NCI-H187 treated with DMSO at 0.1 percent for 48 hours (cell line): Measurements from ENCODE around the gene IRS1.

Experiments
- DNase-seq: peaks from one replicate; lab custom pipeline; 2025; lab: John Stamatoyannopoulos, UW

IRS1 gene

DNA sequence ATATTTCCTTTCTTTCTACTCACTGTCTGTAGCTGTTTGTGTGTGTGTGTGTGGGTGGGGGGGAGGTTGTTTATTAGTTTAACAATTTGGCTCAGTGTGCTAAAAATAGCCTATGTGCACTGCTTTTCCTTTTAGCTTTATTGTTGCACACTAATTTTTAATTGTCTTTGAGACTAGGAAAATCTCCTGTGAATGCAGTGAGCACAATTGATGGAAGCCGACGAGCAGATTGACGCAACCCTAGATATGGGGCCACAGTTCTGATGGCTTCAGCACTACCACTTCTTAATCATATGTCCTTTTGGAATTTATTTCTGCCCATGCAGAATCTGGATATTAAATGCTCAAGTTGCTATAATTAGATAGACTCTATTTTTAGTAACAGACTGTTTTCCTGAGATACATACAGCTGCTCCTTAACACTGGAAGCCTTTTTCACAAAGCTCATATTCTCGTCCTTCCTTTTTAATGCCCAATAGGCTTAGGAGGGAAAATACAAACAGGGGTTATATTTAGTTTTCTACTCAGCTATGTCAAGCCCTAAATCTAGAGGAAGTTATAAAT lies 109.1 kb downstream of the IRS1 start:
- no peak for DNase-seq

GRCh38 chr2:226687641-226688253 lies 111.9 kb downstream of the IRS1 start:
- DNase-seq, result no peak

GRCh38 chr2:226684563-226684959 lies 115.1 kb downstream of the IRS1 start:
- DNase-seq, result no peak

DNA sequence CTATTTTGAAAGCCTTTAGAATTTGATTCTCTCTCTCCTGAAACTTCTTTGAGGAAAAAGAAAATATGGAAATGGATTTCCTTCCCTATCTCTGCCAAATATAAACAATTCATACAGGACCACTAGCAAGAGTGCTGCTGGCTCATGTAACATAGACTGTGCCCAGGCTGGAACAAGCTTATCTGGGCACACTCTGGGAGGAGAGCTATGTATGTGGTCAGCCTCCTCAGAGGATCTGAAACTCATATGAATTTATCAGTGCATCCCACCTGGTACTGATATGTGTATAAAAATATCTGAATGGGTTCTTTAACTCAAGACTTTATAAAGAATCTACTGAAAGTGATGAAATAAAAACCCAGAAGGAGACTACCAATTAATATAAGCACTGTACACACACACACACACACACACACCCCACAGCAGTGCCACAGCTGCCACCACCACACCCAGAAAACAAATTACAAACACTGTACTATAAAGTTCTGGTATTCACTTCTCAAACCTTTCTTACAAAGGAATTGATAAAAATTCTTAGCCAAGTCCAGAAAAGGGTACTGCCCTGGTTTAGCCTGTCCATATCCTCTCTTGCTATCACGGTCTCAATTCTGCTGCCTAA lies 115.6 kb downstream of the IRS1 start:
- DNase-seq, result no peak

DNA sequence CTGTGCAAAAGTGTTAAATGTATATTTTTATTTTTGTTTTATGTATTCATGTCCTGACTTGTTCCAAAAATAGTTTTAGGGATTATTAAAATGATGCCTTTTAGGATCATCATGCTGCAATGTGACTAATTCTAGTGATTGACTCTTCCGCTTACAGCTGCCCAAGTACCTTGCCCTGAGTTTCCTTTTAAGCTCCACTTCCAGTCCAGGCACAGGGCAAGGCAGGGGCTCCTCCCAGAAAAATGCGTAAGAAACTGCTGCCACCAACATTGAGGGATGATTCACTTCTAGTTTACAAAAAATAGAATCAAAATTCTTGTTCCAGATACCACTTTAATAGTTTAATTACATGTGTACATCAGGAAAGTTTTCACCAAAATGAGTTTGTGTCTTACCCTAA lies 116.4 kb downstream of the IRS1 start:
- DNase-seq, result no peak
